Breast epithelium (tissue), 3 donors: ENCODE results near the gene TNFAIP8.

ENCODE experiments used
- CTCF ChIP-seq, 3 donors: fragments of 450-650 bp; IDR thresholded peaks; one replicate each; pipeline ENCODE4 v1.5.1; 2016 to 2017; ENCODE audit warnings: antibody characterized with exemption in 3 of 3, mild to moderate bottlenecking in 3 of 3, moderate library complexity in 3 of 3
- POLR2A ChIP-seq: fragments of 450-650 bp; IDR thresholded peaks from one replicate; pipeline ENCODE4 v1.6.1; 2016; ENCODE audit warnings: antibody characterized with exemption, mild to moderate bottlenecking, moderate library complexity
- POLR2AphosphoS5 ChIP-seq, 3 donors: sonication (generic); formaldehyde crosslinking; IDR thresholded peaks; one replicate each; pipeline ENCODE4 v1.6.1; 2017; ENCODE audit warnings: antibody characterized with exemption in 3 of 3

- TF ChIP-seq POLR2AphosphoS5 (IDR thresholded peaks at IDR 0.05) (no peak), CTCF (IDR thresholded peaks at IDR 0.05) (no peak), POLR2A (no peak)
These were observed 12.8 kb upstream of the TNFAIP8 start for GRCh38 chr5:119343052-119343451.
